NOMO-1 treated with DMSO at 0.1 percent for 48 hours (cell line): Measurements from ENCODE around the gene AKAP7.
"Not testable (repeated sequence)": the region's sequence is repeated elsewhere in the genome, so short reads cannot be mapped to it uniquely, and the experiment has no call there.

ENCODE experiments used
- DNase-seq: peaks from one replicate; lab custom pipeline; 2025; ENCODE audit not compliant: unreplicated experiment; lab: John Stamatoyannopoulos, UW

The AKAP7 gene

GRCh38 chr6:131288214-131288613 lies 152.9 kb downstream of the AKAP7 start:
- no peak for DNase-seq

- no peak for DNase-seq
These were observed 155.7 kb downstream of the AKAP7 start for GRCh38 chr6:131290955-131291354.

- DNase-seq: peak; percentile 6
These were observed 157.1 kb downstream of the AKAP7 start for GRCh38 chr6:131292145-131292938.

GRCh38 chr6:131293472-131293911 lies 158.2 kb downstream of the AKAP7 start:
- no peak for DNase-seq

- DNase-seq: no peak
These were observed 159.8 kb downstream of the AKAP7 start for GRCh38 chr6:131295081-131295480.

GRCh38 chr6:131300826-131301225 lies 165.6 kb downstream of the AKAP7 start:
- not testable (repeated sequence) for DNase-seq

- no peak for DNase-seq
These were observed 168.2 kb downstream of the AKAP7 start for GRCh38 chr6:131303338-131303930.

GRCh38 chr6:131305037-131305850 lies 170.0 kb downstream of the AKAP7 start:
- no peak for DNase-seq

- DNase-seq: no peak
These were observed 174.2 kb downstream of the AKAP7 start for GRCh38 chr6:131309437-131309836.

- no peak for DNase-seq
These were observed 179.6 kb downstream of the AKAP7 start for GRCh38 chr6:131314838-131315237.

- DNase-seq: no peak
These were observed 181.4 kb downstream of the AKAP7 start for GRCh38 chr6:131316654-131317053.

GRCh38 chr6:131317516-131317915 lies 182.2 kb downstream of the AKAP7 start:
- no peak for DNase-seq

- no peak for DNase-seq
These were observed 186.3 kb downstream of the AKAP7 start for GRCh38 chr6:131321589-131321988.

GRCh38 chr6:131322125-131322524 lies 186.9 kb downstream of the AKAP7 start:
- DNase-seq: no peak

- not testable (repeated sequence) for DNase-seq
These were observed 190.4 kb downstream of the AKAP7 start for GRCh38 chr6:131325669-131326068.

- not testable (repeated sequence) for DNase-seq
These were observed 193.5 kb downstream of the AKAP7 start for GRCh38 chr6:131328727-131329126.

GRCh38 chr6:131331151-131331550 lies 195.9 kb downstream of the AKAP7 start:
- DNase-seq: no peak

GRCh38 chr6:131331873-131332781 lies 196.9 kb downstream of the AKAP7 start:
- no peak for DNase-seq
